Thyroid gland (tissue), 4 donors: ENCODE measurements around the gene FOSB. TPM values are rescaled to one million over a fixed set of nuclear protein-coding genes. Genes with fewer than 3 reads are reported as not detected.

Experiments used
- DNase-seq, 2 donors: peaks; one replicate each; pipeline ENCODE4 v3.0.0-alpha.2; 2019
- H3K27ac ChIP-seq, 3 donors: fragments of 200-600 bp; sonication (generic); 1 replicate in 2 of 3; 2 replicates in 1 of 3; pipeline ENCODE4 v1.5.1; 2016 to 2019; ENCODE audit warnings: mild to moderate bottlenecking in 1 of 3, moderate library complexity in 1 of 3
- H3K27me3 ChIP-seq: fragments of 200-600 bp; sonication (generic); one replicate; pipeline ENCODE4 v1.5.1; 2019
- H3K36me3 ChIP-seq, 2 donors: fragments of 200-600 bp; sonication (generic); one replicate each; pipeline ENCODE4 v1.5.1; 2016 to 2019
- H3K4me1 ChIP-seq, 2 donors: fragments of 200-600 bp; sonication (generic); one replicate each; pipeline ENCODE4 v1.5.1; 2017 to 2019
- H3K4me3 ChIP-seq, 3 donors: fragments of 200-600 bp; sonication (generic); replicated peaks in 1 of 3; 1 replicate in 2 of 3; 2 replicates in 1 of 3; pipeline ENCODE4 v1.5.1; 2016; ENCODE audit warnings: mild to moderate bottlenecking in 1 of 3
- H3K9me3 ChIP-seq: fragments of 200-600 bp; sonication (generic); one replicate; pipeline ENCODE4 v1.5.1; 2017
- CTCF ChIP-seq, 6 experiments: fragments of 200-600 bp in 3 of 6; fragments of 450-650 bp in 3 of 6; sonication (generic) in 3 of 6; IDR thresholded peaks; one replicate each; pipeline ENCODE4 v1.5.1; 2016 to 2019; ENCODE audit warnings: antibody characterized with exemption in 6 of 6, mild to moderate bottlenecking in 2 of 6, inconsistent platforms in 1 of 6, moderate library complexity in 1 of 6
- POLR2A ChIP-seq, 2 donors: fragments of 450-650 bp; IDR thresholded peaks; one replicate each; pipeline ENCODE4 v1.6.1; 2017; ENCODE audit warnings: antibody characterized with exemption in 2 of 2, mild to moderate bottlenecking in 2 of 2, moderate library complexity in 1 of 2
- WGBS, 2 donors: methylation state at CpG; one replicate each; pipeline ENCODE4 v1.1.5; 2017; 5-methylcytosine and 5-hydroxymethylcytosine counted together
- intact Hi-C: fragments of 100-400 bp; cut with DNase I; formaldehyde crosslinking; loops from one replicate; pipeline ENCODE4 v1.15.1; 2023
- total RNA-seq, 4 donors: library from RNA; depleted of rRNA; stranded (reverse); fragments of >200 nt; gene quantifications; one replicate each; pipeline ENCODE4 v1.2.3, GENCODE V29; 2016

The FOSB gene
- 1 to 10 TPM; 1.6 to 3.3 (median 2.4) TPM for total RNA-seq

- Histone ChIP-seq H3K36me3 (no peaks in the 10 kb centered on the region), H3K27me3 (no peaks in the 10 kb centered on the region), H3K4me1 (peaks cover 18 to 27% of the 10 kb centered on the region in 2 donors), H3K9me3 (no peaks in the 10 kb centered on the region), H3K27ac (peak within 1 kb of the TSS; percentile 94 to 98 (median 95)), H3K4me3 (peak within 1 kb of the TSS; percentile 28 to 53 (median 34))
- peak; percentile 93 for DNase-seq
- WGBS, 2 donors, result 0 to 1% methylated on average over 23 to 29 of the region's 56 CpGs
- no peak for TF ChIP-seq CTCF (IDR thresholded peaks at IDR 0.05)
- TF ChIP-seq POLR2A (IDR thresholded peaks at IDR 0.05), result peak; percentile 67 to 81
- intact Hi-C loops, result no loop called here
These were observed at the start of gene FOSB for GRCh38 chr19:45467456-45468158. Gene FOSB, plus strand, starts transcription at chr19:45467996. Its CDS starts 591 bp downstream, at chr19:45468587.

- Histone ChIP-seq H3K27ac (no peak overlapping the region), H3K36me3 (peaks cover 0 to 21% of the 10 kb centered on the region in 2 donors)
- TF ChIP-seq CTCF (IDR thresholded peaks at IDR 0.05) (no peak), POLR2A (IDR thresholded peaks at IDR 0.05) (no peak)
These were observed 49.0 kb upstream of the FOSB start for GRCh38 chr19:45418802-45419201.

GRCh38 chr19:45419396-45419795, 48.4 kb upstream of the FOSB start:
- Histone ChIP-seq H3K27me3 (no peaks in the 10 kb centered on the region), H3K4me3 (no peak overlapping the region), H3K9me3 (no peaks in the 10 kb centered on the region), H3K36me3 (peaks cover 0 to 16% of the 10 kb centered on the region in 2 donors), H3K4me1 (peaks cover 7 to 13% of the 10 kb centered on the region in 2 donors), H3K27ac (no peak overlapping the region)
- DNase-seq, result no peak
- WGBS, 2 donors, result 74 to 88% methylated on average over 3 to 4 of the region's 4 CpGs
- intact Hi-C loops, result no loop called here
- TF ChIP-seq POLR2A (IDR thresholded peaks at IDR 0.05) (no peak), CTCF (IDR thresholded peaks at IDR 0.05) (no peak)

More at GRCh38 chr19:45418802-45419201, 49.0 kb upstream of the FOSB start:
- Histone ChIP-seq H3K4me3 (no peak overlapping the region), H3K9me3 (no peaks in the 10 kb centered on the region), H3K4me1 (peaks cover 7 to 13% of the 10 kb centered on the region in 2 donors), H3K27me3 (no peaks in the 10 kb centered on the region)
- intact Hi-C loops, result no loop called here
- no peak for DNase-seq
- 68 to 90% methylated on average over 7 to 9 of the region's 9 CpGs for WGBS, 2 donors

- 37% methylated on average over 3 of the region's 3 CpGs; no CpG with 5 or more reads in 1 of the 2 donors for WGBS, 2 donors
- Histone ChIP-seq H3K4me3 (no peak overlapping the region), H3K36me3 (peaks cover 0 to 13% of the 10 kb centered on the region in 2 donors), H3K9me3 (no peaks in the 10 kb centered on the region), H3K27me3 (no peaks in the 10 kb centered on the region), H3K27ac (no peak overlapping the region), H3K4me1 (peaks cover 7 to 13% of the 10 kb centered on the region in 2 donors)
- intact Hi-C loops, result no loop called here
- TF ChIP-seq POLR2A (IDR thresholded peaks at IDR 0.05) (no peak), CTCF (IDR thresholded peaks at IDR 0.05) (no peak)
- no peak for DNase-seq
These were observed 47.9 kb upstream of the FOSB start for GRCh38 chr19:45419895-45420294.

GRCh38 chr19:45420356-45420755, 47.4 kb upstream of the FOSB start:
- 86 to 91% methylated on average over 10 of the region's 10 CpGs for WGBS, 2 donors
- no peak overlapping the region for H3K27ac ChIP-seq
- intact Hi-C loops, result no loop called here
- H3K9me3 ChIP-seq, result no peaks in the 10 kb centered on the region
- no peak for DNase-seq
- H3K36me3 ChIP-seq, result peaks cover 0 to 13% of the 10 kb centered on the region in 2 donors
- TF ChIP-seq POLR2A (IDR thresholded peaks at IDR 0.05) (no peak), CTCF (IDR thresholded peaks at IDR 0.05) (no peak)
- no peaks in the 10 kb centered on the region for H3K27me3 ChIP-seq
- peaks cover 7 to 15% of the 10 kb centered on the region in 2 donors for H3K4me1 ChIP-seq
- H3K4me3 ChIP-seq, result no peak overlapping the region
